ENCODE measurements around the gene VAV2. TPM values are rescaled to one million over a fixed set of nuclear protein-coding genes. Genes with fewer than 3 reads are reported as not detected.
A peak's percentile ranks its signal among the peaks of the same experiment; 100 is the strongest.

VAV2 gene
- total RNA-seq, 4 donors from 2014 or later, result 4.7 to 42.2 (median 15.8) TPM

DNA sequence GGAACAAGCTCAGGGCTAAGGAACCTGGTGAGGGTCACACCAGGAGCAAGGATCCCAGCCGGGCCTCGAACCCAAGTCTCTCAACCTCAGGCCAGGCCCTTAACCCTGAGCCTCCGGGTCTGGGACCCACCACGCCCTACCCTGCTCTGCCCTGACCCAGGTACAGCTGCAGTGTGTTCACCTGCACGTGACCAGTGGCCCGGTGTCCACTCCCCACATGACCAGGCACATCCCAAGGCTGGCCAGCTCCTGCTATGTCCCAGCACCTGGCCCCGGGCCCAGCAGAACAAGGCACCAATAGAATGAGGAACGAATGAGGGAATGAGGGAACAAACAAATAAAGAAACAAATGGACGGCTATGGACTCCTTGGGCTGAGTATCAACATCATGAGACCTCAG, 142.0 kb downstream of the VAV2 start:
- intact Hi-C loops (cut with DNase I; ENCODE audit: low total_unique reads), result no loop called here
- Histone ChIP-seq H3K36me3 (no peaks in the 10 kb centered on the region), H3K27me3 (no peaks in the 10 kb centered on the region), H3K27ac (no peak overlapping the region), H3K4me1 (no peaks in the 10 kb centered on the region), H3K9me3 (no peaks in the 10 kb centered on the region), H3K4me3 (no peak overlapping the region)
- DNase-seq, result no peak
- TF ChIP-seq POLR2A (IDR thresholded peaks at IDR 0.05), result no peak
- TF ChIP-seq, protein P1, sequence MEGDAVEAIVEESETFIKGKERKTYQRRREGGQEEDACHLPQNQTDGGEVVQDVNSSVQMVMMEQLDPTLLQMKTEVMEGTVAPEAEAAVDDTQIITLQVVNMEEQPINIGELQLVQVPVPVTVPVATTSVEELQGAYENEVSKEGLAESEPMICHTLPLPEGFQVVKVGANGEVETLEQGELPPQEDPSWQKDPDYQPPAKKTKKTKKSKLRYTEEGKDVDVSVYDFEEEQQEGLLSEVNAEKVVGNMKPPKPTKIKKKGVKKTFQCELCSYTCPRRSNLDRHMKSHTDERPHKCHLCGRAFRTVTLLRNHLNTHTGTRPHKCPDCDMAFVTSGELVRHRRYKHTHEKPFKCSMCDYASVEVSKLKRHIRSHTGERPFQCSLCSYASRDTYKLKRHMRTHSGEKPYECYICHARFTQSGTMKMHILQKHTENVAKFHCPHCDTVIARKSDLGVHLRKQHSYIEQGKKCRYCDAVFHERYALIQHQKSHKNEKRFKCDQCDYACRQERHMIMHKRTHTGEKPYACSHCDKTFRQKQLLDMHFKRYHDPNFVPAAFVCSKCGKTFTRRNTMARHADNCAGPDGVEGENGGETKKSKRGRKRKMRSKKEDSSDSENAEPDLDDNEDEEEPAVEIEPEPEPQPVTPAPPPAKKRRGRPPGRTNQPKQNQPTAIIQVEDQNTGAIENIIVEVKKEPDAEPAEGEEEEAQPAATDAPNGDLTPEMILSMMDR (IDR thresholded peaks at IDR 0.05), result no peak

DNA sequence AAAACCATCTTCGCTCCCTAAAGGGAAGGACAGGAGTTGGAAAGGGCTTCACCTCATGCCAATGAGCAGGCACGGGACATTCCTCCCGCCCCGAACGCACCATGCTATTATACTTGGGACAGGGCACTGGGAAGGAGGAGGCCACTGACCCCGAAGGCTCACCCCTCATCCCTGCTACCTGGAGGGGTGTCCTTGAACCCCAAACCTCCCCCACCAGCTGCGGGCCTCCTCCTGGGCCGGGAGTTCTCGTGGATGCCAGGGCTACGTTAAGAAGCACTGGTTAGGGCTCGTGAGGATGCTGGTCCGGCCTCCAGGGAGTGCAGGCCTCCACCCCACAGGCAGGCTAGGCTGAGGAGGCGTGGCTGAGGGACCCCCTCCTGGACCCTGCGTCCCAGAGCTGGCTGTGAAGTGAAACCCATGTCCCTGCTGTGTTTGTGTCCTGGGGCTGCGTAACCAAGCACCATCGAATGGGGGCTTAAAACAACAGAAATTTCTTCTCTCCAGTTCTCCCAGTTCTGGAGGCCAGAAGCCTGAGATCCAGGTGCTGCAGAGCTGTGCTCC, 142.9 kb downstream of the VAV2 start:
- no peak for TF ChIP-seq POLR2A (IDR thresholded peaks at IDR 0.05)
- TF ChIP-seq, protein P1 (IDR thresholded peaks at IDR 0.05), result no peak

DNA sequence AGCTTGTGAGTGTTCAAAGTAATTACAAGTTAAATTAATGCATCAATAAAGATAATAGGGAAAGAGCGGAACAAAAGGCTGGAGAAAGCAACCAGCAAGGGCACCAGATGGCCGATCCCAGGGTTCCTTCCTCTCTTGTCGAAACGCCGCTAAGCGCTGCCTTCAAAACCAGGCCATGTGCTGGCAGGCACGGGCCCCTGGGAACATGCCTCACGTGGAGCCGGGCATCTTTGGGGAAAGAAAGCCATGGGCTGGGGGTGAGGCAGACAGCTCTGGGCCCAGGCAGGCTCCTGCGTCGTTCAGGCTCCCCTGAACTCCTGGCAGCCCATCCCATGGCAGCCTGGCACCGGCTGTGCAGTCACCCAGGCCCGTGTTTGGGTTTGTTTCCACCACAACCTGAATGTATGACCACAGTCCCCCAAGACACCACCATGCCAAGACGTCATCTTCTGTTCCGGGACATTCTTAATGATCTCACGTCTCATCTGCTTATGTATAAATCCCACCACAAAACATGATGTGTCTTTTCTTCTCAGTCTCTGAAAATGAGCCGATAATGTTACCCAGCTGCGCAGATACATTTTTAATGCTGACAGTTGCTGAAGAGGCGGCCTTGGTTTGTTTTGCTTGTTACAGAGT, 143.5 kb downstream of the VAV2 start:
- H3K27me3 ChIP-seq, result no peaks in the 10 kb centered on the region
- no peaks in the 10 kb centered on the region for H3K9me3 ChIP-seq
- no peak overlapping the region for H3K27ac ChIP-seq
- no peaks in the 10 kb centered on the region for H3K4me1 ChIP-seq
- TF ChIP-seq POLR2A (IDR thresholded peaks at IDR 0.05), result no peak
- TF ChIP-seq, protein P1 (IDR thresholded peaks at IDR 0.05), result no peak
- intact Hi-C loops (cut with DNase I; ENCODE audit: low total_unique reads), result no loop called here
- DNase-seq, result no peak
- H3K4me3 ChIP-seq, result no peak overlapping the region
- H3K36me3 ChIP-seq, result no peaks in the 10 kb centered on the region

More for the DNA sequence above, 142.9 kb downstream of the VAV2 start:
- intact Hi-C loops (cut with DNase I; ENCODE audit: low total_unique reads), result no loop called here
- H3K27me3 ChIP-seq, result no peaks in the 10 kb centered on the region
- no peaks in the 10 kb centered on the region for H3K36me3 ChIP-seq
- H3K27ac ChIP-seq, result no peak overlapping the region
- no peaks in the 10 kb centered on the region for H3K4me1 ChIP-seq
- DNase-seq, result no peak
- H3K9me3 ChIP-seq, result no peaks in the 10 kb centered on the region
- H3K4me3 ChIP-seq, result no peak overlapping the region

DNA sequence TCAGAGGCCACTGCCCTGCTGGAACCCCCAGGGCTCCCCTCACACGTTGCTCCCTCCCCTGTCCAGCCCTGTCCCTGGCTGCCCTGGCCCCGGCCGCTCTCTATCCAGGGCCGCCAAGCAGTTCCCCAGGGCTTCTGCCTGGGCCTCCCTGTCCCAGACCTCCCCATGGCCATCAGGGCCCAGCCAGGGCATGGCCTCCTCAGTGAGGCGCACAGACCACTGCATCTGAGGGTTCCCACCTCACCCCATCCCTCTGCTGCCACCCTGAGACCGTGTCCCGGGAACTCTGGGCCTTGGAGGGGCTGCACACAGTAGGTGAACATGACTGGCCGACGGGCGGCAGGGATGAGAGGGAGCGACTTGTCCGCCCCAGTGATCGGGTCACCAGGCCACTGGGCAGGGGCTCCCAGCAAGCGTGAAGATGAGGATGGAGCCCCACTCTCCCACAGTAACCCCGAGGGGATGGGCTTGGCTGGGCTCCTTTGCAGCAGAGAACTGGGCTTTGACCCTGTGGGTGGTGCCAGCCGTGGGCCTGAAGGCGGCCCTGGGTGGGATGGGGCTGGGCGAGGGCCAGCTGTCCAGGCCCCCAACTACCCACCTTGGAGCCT, 145.5 kb downstream of the VAV2 start:
- TF ChIP-seq POLR2A (IDR thresholded peaks at IDR 0.05), result no peak
- TF ChIP-seq, protein P1 (IDR thresholded peaks at IDR 0.05), result no peak
- intact Hi-C loops (cut with DNase I; ENCODE audit: low total_unique reads), result no loop called here
- no peak for DNase-seq
- no peaks in the 10 kb centered on the region for H3K9me3 ChIP-seq
- H3K4me3 ChIP-seq, result no peak overlapping the region
- no peaks in the 10 kb centered on the region for H3K36me3 ChIP-seq
- no peak overlapping the region for H3K27ac ChIP-seq
- no peaks in the 10 kb centered on the region for H3K4me1 ChIP-seq
- no peaks in the 10 kb centered on the region for H3K27me3 ChIP-seq

DNA sequence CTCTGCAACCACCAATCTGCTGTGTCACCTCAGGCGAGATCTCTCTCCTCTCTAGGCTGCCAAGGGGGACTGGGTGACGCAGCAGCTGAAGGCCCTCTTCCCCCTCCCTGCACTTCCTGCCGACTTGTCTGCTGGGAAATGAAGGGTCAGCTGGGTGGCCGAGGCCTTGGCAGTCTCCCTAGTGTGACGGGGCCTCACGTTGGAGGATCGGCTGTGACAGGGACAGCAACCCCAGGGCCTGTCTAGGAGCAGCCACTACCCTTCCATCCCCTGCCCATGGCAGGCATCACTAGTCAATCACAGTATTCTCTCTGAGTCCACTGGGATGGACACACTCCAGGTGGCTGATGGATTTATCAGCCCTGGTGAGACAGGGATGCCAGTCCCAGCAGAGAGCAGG, 146.7 kb downstream of the VAV2 start:
- no peaks in the 10 kb centered on the region for H3K36me3 ChIP-seq
- no peaks in the 10 kb centered on the region for H3K27me3 ChIP-seq
- H3K4me1 ChIP-seq, result no peaks in the 10 kb centered on the region
- no peaks in the 10 kb centered on the region for H3K9me3 ChIP-seq
- peak; percentile 52 to 59 for DNase-seq
- H3K27ac ChIP-seq, result no peak overlapping the region
- intact Hi-C loops (cut with DNase I; ENCODE audit: low total_unique reads), result no loop called here
- TF ChIP-seq, protein P1 (IDR thresholded peaks at IDR 0.05), result no peak
- TF ChIP-seq POLR2A (IDR thresholded peaks at IDR 0.05), result no peak
- H3K4me3 ChIP-seq, result no peak overlapping the region

Measured in uterus (tissue), 4 donors.